ENCODE data around the gene APBA2.

GRCh38 chr15:29135309-29135657 is 249.5 kb downstream of the APBA2 start:
- TF ChIP-seq EZH2 (IDR thresholded peaks at IDR 0.05) = no peak
- TF ChIP-seq, protein P1, sequence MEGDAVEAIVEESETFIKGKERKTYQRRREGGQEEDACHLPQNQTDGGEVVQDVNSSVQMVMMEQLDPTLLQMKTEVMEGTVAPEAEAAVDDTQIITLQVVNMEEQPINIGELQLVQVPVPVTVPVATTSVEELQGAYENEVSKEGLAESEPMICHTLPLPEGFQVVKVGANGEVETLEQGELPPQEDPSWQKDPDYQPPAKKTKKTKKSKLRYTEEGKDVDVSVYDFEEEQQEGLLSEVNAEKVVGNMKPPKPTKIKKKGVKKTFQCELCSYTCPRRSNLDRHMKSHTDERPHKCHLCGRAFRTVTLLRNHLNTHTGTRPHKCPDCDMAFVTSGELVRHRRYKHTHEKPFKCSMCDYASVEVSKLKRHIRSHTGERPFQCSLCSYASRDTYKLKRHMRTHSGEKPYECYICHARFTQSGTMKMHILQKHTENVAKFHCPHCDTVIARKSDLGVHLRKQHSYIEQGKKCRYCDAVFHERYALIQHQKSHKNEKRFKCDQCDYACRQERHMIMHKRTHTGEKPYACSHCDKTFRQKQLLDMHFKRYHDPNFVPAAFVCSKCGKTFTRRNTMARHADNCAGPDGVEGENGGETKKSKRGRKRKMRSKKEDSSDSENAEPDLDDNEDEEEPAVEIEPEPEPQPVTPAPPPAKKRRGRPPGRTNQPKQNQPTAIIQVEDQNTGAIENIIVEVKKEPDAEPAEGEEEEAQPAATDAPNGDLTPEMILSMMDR (IDR thresholded peaks at IDR 0.05) = no peak
- TF ChIP-seq EZH2phosphoT487 (IDR thresholded peaks at IDR 0.05) = no peak
